GM12878 (cell line): ENCODE results near the gene ARHGEF17. TPM values are rescaled to one million over a fixed set of nuclear protein-coding genes. Genes with fewer than 3 reads are reported as not detected.

ENCODE experiments used
- ATAC-seq: fragments of 200-7000 bp; cut with Tn5 transposase; 3 replicates; pipeline ENCODE4 v1.9.1; 2020; ENCODE audit warnings: mild to moderate bottlenecking, moderate library complexity
- BruUV-seq: library from RNA; stranded (reverse); fragments of 400-500 nt; replicated peaks from 2 replicates; lab custom pipeline; 2021; lab: Mats Ljungman, UMichigan
- CTCF ChIA-PET: fragments of 300-600 bp; sonication (Branson Sonifier 250); formaldehyde crosslinking; extraction: SDS; loops from one replicate; lab custom pipeline; 2021; ENCODE audit warnings: inconsistent platforms; lab: Yijun Ruan, JAX
- POLR2A ChIA-PET: fragments of 350-600 bp; formaldehyde crosslinking; extraction: SDS; loops from one replicate; lab custom pipeline; 2021; ENCODE audit warnings: inconsistent platforms; lab: Charles Lee
- RAD21 ChIA-PET: fragments of 300-600 bp; sonication (Branson Sonifier 250); formaldehyde crosslinking; loops from one replicate; lab custom pipeline; 2023; ENCODE audit warnings: antibody characterized with exemption; ENCODE audit not compliant: unreplicated experiment; lab: Charles Lee
- SMC1A ChIA-PET: fragments of 300-600 bp; sonication (Branson Sonifier 250); formaldehyde crosslinking; loops from one replicate; lab custom pipeline; 2023; ENCODE audit not compliant: unreplicated experiment, uncharacterized antibody; lab: Charles Lee
- DNase-seq: peaks from one replicate; pipeline ENCODE4 v3.0.0-alpha.2; 2011; ENCODE audit warnings: low read depth, low spot score
- FAIRE-seq: peaks from 3 replicates; lab custom pipeline; 2011; peaks lifted over from hg19 to GRCh38; lab: Jason Lieb, UNC
- H2AFZ ChIP-seq: 2 replicates; pipeline ENCODE4 v1.6.0; 2011; ENCODE audit warnings: low read depth, low read length, control low read depth; ENCODE audit not compliant: control insufficient read depth
- H3K27ac ChIP-seq: 2 replicates; pipeline ENCODE4 v1.5.1; 2011; ENCODE audit warnings: control low read depth; ENCODE audit not compliant: control insufficient read depth, insufficient read depth
- H3K27me3 ChIP-seq, 2 experiments: replicated peaks in 1 of 2; 2 replicates each; pipeline versions ENCODE4 v1.6.0 to v1.6.1; 2011; ENCODE audit warnings: low read length in 1 of 2; ENCODE audit not compliant: control insufficient read depth in 2 of 2, insufficient read depth in 2 of 2
- H3K36me3 ChIP-seq, 2 experiments: 2 replicates each; pipeline ENCODE4 v1.5.1; 2011; ENCODE audit warnings: low read length in 1 of 2; ENCODE audit not compliant: control insufficient read depth in 2 of 2, insufficient read depth in 2 of 2
- H3K4me1 ChIP-seq: 2 replicates; pipeline ENCODE4 v1.6.1; 2011; ENCODE audit warnings: mild to moderate bottlenecking, low read length, moderate library complexity, mixed read lengths; ENCODE audit not compliant: control insufficient read depth, insufficient read depth
- H3K4me2 ChIP-seq: 2 replicates; pipeline ENCODE4 v1.6.0; 2011; ENCODE audit warnings: control low read depth; ENCODE audit not compliant: control insufficient read depth, insufficient read depth
- H3K4me3 ChIP-seq: fragments of 200-600 bp; sonication (generic); 2 replicates; pipeline ENCODE4 v1.5.1; 2016
- H3K79me2 ChIP-seq: 2 replicates; pipeline ENCODE4 v1.6.0; 2011; ENCODE audit warnings: low read length; ENCODE audit not compliant: control insufficient read depth, insufficient read depth
- H3K9ac ChIP-seq: 2 replicates; pipeline ENCODE4 v1.8.0; 2011; ENCODE audit warnings: low read length, control low read depth, mixed read lengths; ENCODE audit not compliant: control insufficient read depth, insufficient read depth
- H3K9me3 ChIP-seq: replicated peaks from 3 replicates; pipeline ENCODE4 v1.5.1; 2011; ENCODE audit warnings: mild to moderate bottlenecking, low read length; ENCODE audit not compliant: control insufficient read depth, insufficient read depth
- H4K20me1 ChIP-seq: 2 replicates; pipeline ENCODE4 v1.6.0; 2011; ENCODE audit not compliant: control insufficient read depth, insufficient read depth
- CHD4 ChIP-seq: fragments of 200-600 bp; sonication (generic); IDR thresholded peaks from 2 replicates; pipeline ENCODE4 v1.6.1; 2016; ENCODE audit warnings: mild to moderate bottlenecking
- FOXM1 ChIP-seq: IDR thresholded peaks from 2 replicates; pipeline ENCODE4 v1.6.1; 2012; ENCODE audit warnings: low read depth, mild to moderate bottlenecking, inconsistent platforms, low read length, moderate library complexity
- HSF1 ChIP-seq: fragments of 150-350 bp; IDR thresholded peaks from 2 replicates; pipeline ENCODE4 v1.6.1; 2014; ENCODE audit warnings: mild to moderate bottlenecking, low read depth, low read length
- IKZF1 ChIP-seq: fragments of 450-650 bp; conservative IDR thresholded peaks from 2 replicates; pipeline ENCODE4 v1.6.1; 2017; ENCODE audit warnings: antibody characterized with exemption, mild to moderate bottlenecking
- IKZF2 ChIP-seq, 2 experiments: fragments of 450-650 bp; IDR thresholded peaks; 2 replicates each; pipeline ENCODE4 v1.6.1; 2017; ENCODE audit warnings: mild to moderate bottlenecking in 2 of 2, moderate library complexity in 2 of 2
- IRF5 ChIP-seq: fragments of 450-650 bp; IDR thresholded peaks from 2 replicates; pipeline ENCODE4 v1.6.1; 2017; ENCODE audit warnings: borderline replicate concordance
- MTA2 ChIP-seq: fragments of 450-650 bp; IDR thresholded peaks from 2 replicates; pipeline ENCODE4 v1.6.1; 2016; ENCODE audit warnings: low read depth, mild to moderate bottlenecking, moderate library complexity
- PBX3 ChIP-seq: IDR thresholded peaks from 2 replicates; pipeline ENCODE4 v1.6.1; 2011; ENCODE audit warnings: mild to moderate bottlenecking, low read depth, low read length, moderate library complexity; ENCODE audit not compliant: insufficient replicate concordance
- WRNIP1 ChIP-seq: IDR thresholded peaks from 2 replicates; pipeline ENCODE4 v1.6.1; 2011; ENCODE audit warnings: low read depth, low read length, improper control_type of control experiment, borderline replicate concordance
- ZBTB40 ChIP-seq: fragments of 450-650 bp; IDR thresholded peaks from 2 replicates; pipeline ENCODE4 v1.6.1; 2016; ENCODE audit warnings: mild to moderate bottlenecking, moderate library complexity, borderline replicate concordance
- ZNF217 ChIP-seq: fragments of 450-650 bp; IDR thresholded peaks from 2 replicates; pipeline ENCODE4 v1.6.1; 2017; ENCODE audit warnings: antibody characterized with exemption, mild to moderate bottlenecking
- ZSCAN29 ChIP-seq: fragments of 450-650 bp; IDR thresholded peaks from 2 replicates; pipeline ENCODE4 v1.6.1; 2017; ENCODE audit warnings: mild to moderate bottlenecking, moderate library complexity
- WGBS: methylation state at CpG from one replicate; pipeline ENCODE4 v1.1.6; 2016; ENCODE audit warnings: low lambda C conversion rate; ENCODE audit not compliant: insufficient replicate concordance, insufficient coverage; ENCODE audit errors: missing lambda C conversion rate; 5-methylcytosine and 5-hydroxymethylcytosine counted together
- in situ Hi-C: fragments of 300-500 bp; cut with MboI; formaldehyde crosslinking; loops from 9 replicates; pipeline ENCODE4 v1.14.3; 2018; ENCODE audit warnings: mixed read lengths
- intact Hi-C: fragments of 100-400 bp; cut with micrococcal nuclease; formaldehyde crosslinking; loops from one replicate; pipeline ENCODE4 v1.14.2; 2022; ENCODE audit not compliant: unreplicated experiment
- polyA plus RNA-seq, 11 experiments: library from polyadenylated mRNA; depleted of rRNA in 4 of 11; unstranded in 6 of 11; stranded (reverse) in 5 of 11; fragments of >200 nt; fragmentation: Nextera tagmentation in 4 of 11; fragmentation: Illumina TruSeq in 1 of 11; extraction: Ambion mirVana in 4 of 11; extraction: Trizol in 1 of 11; gene quantifications; 1 replicate in 1 of 11; 2 replicates in 10 of 11; pipeline versions ENCODE4 v1.2.1 to v1.2.3, GENCODE V29; 2011 to 2016; ENCODE audit warnings: inconsistent platforms in 2 of 11, missing spikeins in 2 of 11, low read depth in 1 of 11
- total RNA-seq, 4 experiments: library from RNA; depleted of rRNA in 3 of 4; stranded (reverse); fragments of >200 nt in 3 of 4; fragmentation: Illumina TruSeq in 1 of 4; extraction: Trizol in 1 of 4; gene quantifications; 2 replicates each; pipeline versions ENCODE4 v1.2.1 to v1.2.3, GENCODE V29; 2013 to 2021

The ARHGEF17 gene
- total and polyA plus RNA-seq, 10 of the 15 experiments (the other 5 are each of a cell fraction or from before 2014, with no cell fraction given), result 0.15 to 11.0 (median 1.7) TPM

GRCh38 chr11:73406131-73406530 lies 98.1 kb downstream of the ARHGEF17 start:
- in situ Hi-C loops, result no loop called here
- WGBS, result 83% methylated on average over 1 of the region's 1 CpG
- no peak for TF ChIP-seq IKZF1
- no peak for TF ChIP-seq FOXM1
- no peak for TF ChIP-seq IKZF2 (IDR thresholded peaks at IDR 0.05)
- TF ChIP-seq ZSCAN29, result no peak
- no peak for TF ChIP-seq IRF5
- TF ChIP-seq ZBTB40, result no peak
- no peak for TF ChIP-seq MTA2
- TF ChIP-seq PBX3, result no peak
- TF ChIP-seq ZNF217, result no peak
- TF ChIP-seq CHD4, result no peak
- TF ChIP-seq HSF1, result no peak
- TF ChIP-seq WRNIP1, result no peak

More at GRCh38 chr11:73406131-73406530, 98.1 kb downstream of the ARHGEF17 start:
- intact Hi-C loops, result no loop called here
- Histone ChIP-seq H3K9me3 (no peaks in the 10 kb centered on the region), H2AFZ (no peak overlapping the region), H3K27ac (no peak overlapping the region), H3K9ac (no peak overlapping the region), H3K79me2 (no peaks in the 10 kb centered on the region), H4K20me1 (no peaks in the 10 kb centered on the region), H3K4me2 (no peak overlapping the region), H3K4me1 (no peaks in the 10 kb centered on the region), H3K4me3 (no peak overlapping the region), H3K36me3 (peaks cover 9 to 21% of the 10 kb centered on the region in 2 experiments), H3K27me3 (no peaks in the 10 kb centered on the region)
- ChIA-PET POLR2A (no interaction called here), CTCF (interaction anchor here (1.1 to 2.9 kb wide), 3 partner anchors 9 to 255 kb away, joined by 3 to 25 read pairs (median 5); no protein-coding TSS in a partner anchor), RAD21 (interaction anchor here (1.4 kb wide), 1 partner anchor 164 kb away, joined by 3 read pairs; no protein-coding TSS in a partner anchor), SMC1A (interaction anchor here (1.1 to 2.0 kb wide), 2 partner anchors 9 to 74 kb away, joined by 3 to 7 read pairs; no protein-coding TSS in a partner anchor)
- ATAC-seq, result no peak
- no peak for FAIRE-seq
- DNase-seq, result no peak
- no TSS peak for BruUV-seq
